ENCODE results near the gene CXCL12. TPM values are rescaled to one million over a fixed set of nuclear protein-coding genes. Genes with fewer than 3 reads are reported as not detected.

CXCL12 gene
- total RNA-seq, 4 donors from 2014 or later, result 6.7 to 65.2 (median 13.9) TPM

DNA sequence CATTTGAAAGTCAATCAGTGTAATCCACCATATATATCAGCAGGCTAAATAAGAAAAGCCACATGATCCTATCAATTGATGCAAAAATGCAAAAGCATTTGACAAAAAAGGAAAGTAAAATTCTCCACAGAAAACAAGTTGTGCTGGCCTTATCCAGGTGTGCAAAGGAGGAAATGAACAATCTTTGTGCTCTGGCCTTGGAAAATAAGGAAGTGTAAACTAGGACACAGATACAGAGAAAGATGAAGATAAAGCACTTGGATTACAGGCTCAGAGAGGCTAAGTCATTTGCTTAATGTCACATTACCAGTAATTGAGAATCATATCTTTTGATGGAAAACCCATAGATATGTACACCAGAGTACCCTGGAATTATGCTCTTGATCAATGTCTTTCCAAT lies 54.5 kb downstream of the CXCL12 start:
- no peak overlapping the region for H3K27ac ChIP-seq
- H3K9me3 ChIP-seq, result no peaks in the 10 kb centered on the region
- no peaks in the 10 kb centered on the region for H3K4me1 ChIP-seq
- no peak overlapping the region for H3K4me3 ChIP-seq
- H3K36me3 ChIP-seq, result no peaks in the 10 kb centered on the region
- no peaks in the 10 kb centered on the region for H3K27me3 ChIP-seq
- no peak for DNase-seq
- no peak for TF ChIP-seq POLR2A (IDR thresholded peaks at IDR 0.05)
- TF ChIP-seq, protein P1, sequence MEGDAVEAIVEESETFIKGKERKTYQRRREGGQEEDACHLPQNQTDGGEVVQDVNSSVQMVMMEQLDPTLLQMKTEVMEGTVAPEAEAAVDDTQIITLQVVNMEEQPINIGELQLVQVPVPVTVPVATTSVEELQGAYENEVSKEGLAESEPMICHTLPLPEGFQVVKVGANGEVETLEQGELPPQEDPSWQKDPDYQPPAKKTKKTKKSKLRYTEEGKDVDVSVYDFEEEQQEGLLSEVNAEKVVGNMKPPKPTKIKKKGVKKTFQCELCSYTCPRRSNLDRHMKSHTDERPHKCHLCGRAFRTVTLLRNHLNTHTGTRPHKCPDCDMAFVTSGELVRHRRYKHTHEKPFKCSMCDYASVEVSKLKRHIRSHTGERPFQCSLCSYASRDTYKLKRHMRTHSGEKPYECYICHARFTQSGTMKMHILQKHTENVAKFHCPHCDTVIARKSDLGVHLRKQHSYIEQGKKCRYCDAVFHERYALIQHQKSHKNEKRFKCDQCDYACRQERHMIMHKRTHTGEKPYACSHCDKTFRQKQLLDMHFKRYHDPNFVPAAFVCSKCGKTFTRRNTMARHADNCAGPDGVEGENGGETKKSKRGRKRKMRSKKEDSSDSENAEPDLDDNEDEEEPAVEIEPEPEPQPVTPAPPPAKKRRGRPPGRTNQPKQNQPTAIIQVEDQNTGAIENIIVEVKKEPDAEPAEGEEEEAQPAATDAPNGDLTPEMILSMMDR (IDR thresholded peaks at IDR 0.05), result no peak

DNA sequence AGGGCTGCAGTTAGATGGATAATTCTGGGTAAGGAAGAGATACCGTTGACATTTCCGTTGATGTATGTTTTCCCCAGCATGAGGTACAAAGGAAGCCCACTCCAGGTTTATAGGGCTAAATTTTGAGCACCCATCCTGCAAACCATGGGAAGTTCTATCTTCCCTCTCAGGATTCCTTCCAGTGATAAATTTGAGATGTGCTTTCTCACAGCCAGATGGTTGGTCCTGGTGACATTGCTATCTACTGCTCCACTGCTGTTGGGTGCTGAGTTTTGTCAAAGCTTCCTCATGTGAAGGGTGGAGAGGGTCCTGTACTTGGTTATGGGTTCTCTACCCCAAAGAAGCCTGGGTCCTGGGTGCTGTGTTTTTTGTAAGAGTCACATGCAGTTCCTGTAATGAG lies 57.4 kb downstream of the CXCL12 start:
- peaks cover 0 to 6% (median 0%) of the 10 kb centered on the region in 4 donors for H3K4me1 ChIP-seq
- no peak overlapping the region for H3K4me3 ChIP-seq
- H3K36me3 ChIP-seq, result no peaks in the 10 kb centered on the region
- H3K27ac ChIP-seq, result no peak overlapping the region
- H3K27me3 ChIP-seq, result no peaks in the 10 kb centered on the region
- TF ChIP-seq, protein P1 (IDR thresholded peaks at IDR 0.05), result no peak
- no peak for TF ChIP-seq POLR2A (IDR thresholded peaks at IDR 0.05)
- no peak for DNase-seq
- no peaks in the 10 kb centered on the region for H3K9me3 ChIP-seq
